ENCODE results near the gene SSX2IP.
"Not testable (repeated sequence)": the region's sequence is repeated elsewhere in the genome, so short reads cannot be mapped to it uniquely, and the experiment has no call there.

SSX2IP gene

DNA sequence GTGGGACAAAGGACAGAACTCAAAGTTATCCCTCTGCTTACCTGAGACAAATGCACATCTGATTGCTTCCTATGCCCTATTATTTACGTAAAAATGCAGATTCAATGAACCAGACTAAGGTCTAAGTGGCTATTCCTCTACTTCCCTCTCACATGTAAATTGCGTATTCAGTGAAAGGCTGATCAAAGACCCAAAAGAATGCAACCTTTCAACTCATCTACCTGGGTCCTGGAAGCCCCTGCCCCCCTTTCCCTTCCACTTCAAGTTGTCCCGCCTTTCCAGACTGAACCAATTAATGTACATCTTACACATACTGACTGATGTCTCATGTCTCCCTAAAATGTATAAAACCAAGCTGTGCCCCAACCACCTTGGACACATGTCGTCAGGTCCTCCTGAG lies 14.6 kb downstream of the SSX2IP start:
- no peak for DNase-seq (ENCODE audit: low read depth in 2 of 2)

DNA sequence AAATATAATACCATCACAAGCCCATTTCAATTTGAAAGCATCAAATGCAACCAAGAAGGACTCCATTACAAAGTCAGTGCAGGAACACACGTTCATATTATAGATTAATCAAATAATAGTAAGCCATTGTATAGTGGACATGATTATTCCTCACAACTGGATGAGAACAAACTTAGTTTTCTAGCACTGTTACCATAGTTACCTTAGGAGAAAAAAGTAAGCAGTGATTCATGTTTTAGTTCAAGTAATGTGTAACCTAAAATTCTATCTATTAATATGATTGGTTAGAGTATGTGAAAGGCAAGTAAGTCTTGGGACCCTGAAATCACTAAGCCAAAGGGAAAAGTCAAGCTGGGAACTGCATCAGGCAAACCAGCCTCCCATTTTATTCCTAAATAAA lies 15.2 kb downstream of the SSX2IP start:
- DNase-seq (ENCODE audit: low read depth in 2 of 2), result no peak

DNA sequence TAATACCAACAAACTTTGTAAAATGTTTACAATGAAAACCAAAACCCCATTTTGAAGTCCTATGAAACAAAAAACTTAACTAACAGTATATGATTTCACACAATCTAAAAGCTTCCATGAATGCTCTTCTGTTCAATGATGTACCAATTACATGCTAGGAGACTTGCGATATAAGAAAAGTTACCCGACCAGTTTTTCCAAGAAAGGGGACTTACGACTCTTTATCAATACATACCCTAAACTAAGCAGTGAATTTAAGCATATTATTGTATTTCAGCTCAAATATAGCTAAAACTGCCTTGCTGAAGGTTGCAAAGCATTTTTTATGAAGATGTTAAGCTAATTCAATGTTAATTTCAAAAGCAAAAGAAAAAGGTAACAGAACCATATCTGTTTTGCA lies 15.6 kb downstream of the SSX2IP start:
- DNase-seq (ENCODE audit: low read depth in 2 of 2), result no peak

DNA sequence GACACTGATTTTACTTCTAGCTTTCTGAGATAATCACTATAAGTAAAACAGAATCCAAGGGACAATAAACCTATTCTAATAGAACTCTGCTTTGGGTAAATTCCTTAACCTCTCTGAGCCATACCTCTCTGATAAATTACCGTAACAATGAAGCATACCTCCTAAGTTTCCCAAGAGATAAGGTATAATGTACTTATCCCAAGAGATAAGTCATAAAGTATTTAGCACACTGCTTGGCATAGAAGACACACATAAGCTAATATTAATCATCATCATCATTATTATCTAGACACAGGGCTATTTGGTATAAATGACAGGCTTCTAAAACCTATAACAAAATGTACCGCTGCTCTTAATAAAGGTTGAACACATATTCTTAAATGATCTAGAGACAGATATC lies 16.2 kb downstream of the SSX2IP start:
- no peak for DNase-seq (ENCODE audit: low read depth in 2 of 2)

DNA sequence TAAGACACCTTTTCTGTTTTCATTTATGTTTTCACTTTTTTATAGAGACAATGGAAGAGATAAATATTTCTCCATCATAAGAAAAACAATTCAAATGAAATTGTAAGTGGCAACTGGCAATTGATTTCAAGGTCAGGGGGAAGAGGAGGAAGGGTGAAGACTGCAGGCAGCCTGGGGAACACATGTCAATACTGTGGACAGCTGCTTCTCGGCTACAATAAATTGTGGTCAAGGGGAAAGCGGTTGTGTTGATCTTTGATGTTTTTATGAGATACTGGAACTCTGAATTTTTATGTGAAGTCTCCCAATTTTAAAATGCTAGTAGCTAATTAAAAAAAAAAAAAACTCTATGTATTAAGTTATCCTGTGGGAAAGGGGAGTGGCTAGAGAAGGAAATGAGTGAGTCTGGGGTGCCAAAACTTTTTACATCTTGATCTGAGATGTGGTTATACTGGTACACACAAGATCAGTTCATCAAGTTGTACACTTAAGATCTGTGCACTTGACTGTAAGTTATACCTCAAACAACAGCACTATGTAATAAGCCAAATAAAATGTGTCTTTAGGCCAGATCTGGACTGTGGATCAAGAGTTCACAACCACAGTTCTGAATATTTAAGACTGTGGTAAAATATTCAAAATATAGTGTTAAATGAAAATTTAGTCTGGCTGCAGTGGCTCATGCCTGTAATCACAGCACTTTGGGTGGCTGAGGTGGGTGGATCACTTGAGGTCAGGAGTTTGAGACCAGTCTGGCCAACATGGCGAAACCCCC lies 18.0 kb downstream of the SSX2IP start:
- DNase-seq (ENCODE audit: low read depth in 2 of 2), result no peak

DNA sequence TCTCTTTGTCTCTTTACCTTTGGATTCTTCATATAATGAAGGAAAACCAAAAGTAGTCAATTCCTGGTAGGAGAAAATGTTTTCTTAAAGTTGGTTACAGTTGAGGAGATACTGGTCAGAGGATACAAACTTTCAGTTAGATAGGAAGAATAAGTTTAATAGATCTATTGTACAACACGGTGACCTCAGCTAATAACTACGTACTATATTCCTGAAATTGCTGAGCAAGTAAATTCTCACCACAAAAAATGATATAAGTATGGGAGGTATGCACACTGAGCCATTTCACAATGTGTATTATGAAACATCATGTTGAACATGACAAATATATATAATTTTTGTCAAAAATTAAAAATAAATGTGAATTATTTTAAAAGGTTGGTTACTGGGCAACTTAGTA lies 20.4 kb downstream of the SSX2IP start:
- DNase-seq (ENCODE audit: low read depth in 2 of 2), result no peak

DNA sequence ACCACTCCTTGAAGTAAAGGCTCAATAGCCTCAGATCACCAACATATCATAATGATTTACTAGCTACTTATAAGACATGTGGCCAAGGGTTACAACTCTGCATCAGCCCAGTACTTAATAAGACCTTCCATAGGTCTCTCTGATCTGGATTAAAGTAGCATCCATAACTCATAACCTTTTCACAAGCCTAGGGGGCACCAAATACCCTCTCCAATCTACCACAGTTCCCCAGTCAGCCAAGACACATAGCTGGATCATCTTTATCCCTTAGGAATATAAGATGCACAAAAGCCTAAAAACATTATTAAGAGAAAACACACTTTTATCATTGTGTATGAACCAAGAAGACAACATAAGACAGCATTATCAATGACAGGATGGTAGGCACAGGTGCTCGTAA lies 22.1 kb downstream of the SSX2IP start:
- DNase-seq (ENCODE audit: low read depth in 2 of 2), result no peak

DNA sequence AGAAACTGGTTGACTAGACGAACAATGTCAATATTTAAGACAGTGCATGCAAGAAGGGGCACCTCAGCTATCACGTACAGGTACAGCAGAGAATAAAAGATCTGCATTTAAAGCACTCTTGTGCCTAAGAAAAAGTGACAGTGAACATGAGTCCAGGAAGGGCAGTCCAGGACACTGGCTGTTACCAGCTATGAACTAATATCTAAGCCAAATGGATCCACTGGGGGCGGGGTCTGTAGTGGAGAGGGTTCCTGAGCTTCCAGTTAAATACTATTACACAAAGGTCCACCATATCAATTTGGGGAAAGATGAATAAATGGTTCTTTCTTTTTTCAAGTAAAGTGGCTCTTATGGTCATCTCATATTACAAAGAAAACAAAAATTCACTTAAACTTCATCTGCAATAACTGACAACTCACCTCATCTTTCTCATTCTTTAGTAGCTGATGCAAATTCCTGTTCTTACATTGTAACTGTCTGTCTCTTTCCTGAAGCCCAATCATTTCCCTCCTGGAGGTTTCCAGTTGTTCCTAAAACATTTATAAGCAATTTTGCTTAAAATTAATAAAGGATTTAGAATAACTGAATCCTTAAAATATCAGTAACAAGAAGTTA lies 24.5 kb downstream of the SSX2IP start:
- DNase-seq (ENCODE audit: low read depth in 2 of 2), result no peak

DNA sequence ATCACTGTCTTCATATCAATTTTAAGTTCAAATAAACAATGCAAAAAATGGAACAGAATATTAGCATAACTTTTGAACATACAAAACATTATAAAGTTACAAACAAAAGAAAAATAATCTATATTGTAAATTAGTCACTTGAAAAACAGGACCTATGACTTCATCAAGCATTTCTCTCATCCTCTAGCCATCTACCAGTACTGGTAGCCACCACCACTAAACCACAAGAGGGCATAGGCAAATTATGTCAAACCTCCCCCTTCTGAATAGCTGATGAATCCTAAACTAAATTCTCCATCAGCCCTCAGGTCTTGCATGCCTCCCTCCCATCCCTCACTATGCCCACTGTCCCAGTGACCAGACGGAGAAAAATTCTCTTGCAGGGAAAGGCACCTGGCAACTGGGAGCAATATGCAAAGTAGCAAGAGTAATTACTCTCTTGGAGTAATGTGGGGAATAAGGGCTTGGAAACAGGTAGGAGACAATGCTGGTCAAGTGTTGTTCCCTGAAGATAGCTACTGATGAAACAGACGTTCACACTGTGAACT lies 37.1 kb downstream of the SSX2IP start:
- DNase-seq (ENCODE audit: low read depth in 2 of 2), result no peak

DNA sequence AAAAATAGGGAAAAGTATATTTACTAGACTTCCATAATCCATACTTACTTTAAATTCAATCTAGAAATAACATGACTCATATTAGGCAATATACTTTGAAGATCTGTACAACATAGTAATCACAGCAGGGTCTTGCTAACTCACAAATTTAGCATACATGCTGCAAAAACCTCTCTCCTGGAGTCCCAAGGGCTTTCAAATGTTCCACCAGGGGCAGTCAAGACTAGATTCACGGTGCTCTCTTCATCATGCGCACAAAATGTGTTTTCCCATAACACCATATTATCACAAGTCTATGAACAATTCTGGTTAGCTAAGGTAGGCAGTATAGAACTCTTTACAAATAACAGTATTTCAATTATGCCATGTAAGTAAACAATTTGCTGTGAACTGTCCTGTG lies 45.8 kb downstream of the SSX2IP start:
- DNase-seq (ENCODE audit: low read depth in 2 of 2), result no peak

DNA sequence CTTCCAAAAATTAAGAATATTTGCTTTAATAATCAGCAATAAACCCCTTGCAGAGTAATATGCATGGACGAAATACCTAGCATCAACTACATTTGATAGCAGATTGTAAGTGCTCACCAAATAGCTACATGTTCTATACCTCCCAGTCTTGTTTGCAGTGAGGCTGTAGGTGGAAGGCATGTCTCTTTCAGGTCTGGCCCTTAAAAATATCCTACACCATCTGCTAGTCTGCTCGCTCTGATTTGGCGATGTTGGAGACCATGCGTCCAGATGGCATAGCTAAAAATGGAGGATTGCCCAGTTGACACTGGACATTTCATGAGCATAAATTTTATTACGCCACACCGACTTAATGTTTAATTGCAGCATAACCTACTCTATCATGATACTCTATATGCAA lies 47.1 kb downstream of the SSX2IP start:
- no peak for DNase-seq (ENCODE audit: low read depth in 2 of 2)

DNA sequence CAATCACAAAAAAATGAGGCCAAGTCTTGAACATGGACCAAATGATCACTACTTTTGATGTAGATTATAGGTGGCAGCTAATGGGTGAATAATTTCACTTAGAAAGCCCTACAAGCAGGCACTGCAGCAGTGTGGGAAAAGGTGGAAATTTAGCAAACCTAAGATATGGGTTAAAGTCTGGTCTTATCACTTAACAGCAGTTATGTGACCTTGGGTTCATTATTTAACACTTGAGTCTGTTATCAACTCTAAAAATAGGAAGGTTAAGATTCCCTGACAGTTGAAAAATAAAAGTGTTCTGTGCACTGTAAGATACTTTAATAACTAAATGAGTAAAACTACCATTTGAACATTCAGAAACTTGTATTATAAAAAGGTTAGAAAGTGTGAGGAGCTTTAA lies 47.5 kb downstream of the SSX2IP start:
- no peak for DNase-seq (ENCODE audit: low read depth in 2 of 2)

DNA sequence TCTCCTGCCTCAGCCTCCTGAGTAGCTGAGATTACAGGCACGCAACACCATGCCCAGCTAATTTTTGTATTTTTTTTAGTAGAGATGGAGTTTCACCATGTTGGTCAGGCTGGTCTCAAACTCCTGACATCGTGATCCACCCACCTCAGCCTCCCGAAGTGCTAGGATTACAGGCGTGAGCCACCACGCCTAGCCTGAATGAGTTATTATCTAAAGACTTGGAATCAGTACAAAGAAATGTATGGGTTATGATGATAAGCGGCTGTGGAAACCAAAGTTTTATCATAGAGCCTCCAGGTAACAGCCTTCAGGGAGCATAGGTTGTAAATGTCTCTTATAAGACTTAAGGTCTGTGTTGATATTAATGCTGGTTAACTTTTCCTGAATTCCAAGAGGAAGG lies 50.5 kb downstream of the SSX2IP start:
- DNase-seq (ENCODE audit: low read depth in 2 of 2), result not testable (repeated sequence)

DNA sequence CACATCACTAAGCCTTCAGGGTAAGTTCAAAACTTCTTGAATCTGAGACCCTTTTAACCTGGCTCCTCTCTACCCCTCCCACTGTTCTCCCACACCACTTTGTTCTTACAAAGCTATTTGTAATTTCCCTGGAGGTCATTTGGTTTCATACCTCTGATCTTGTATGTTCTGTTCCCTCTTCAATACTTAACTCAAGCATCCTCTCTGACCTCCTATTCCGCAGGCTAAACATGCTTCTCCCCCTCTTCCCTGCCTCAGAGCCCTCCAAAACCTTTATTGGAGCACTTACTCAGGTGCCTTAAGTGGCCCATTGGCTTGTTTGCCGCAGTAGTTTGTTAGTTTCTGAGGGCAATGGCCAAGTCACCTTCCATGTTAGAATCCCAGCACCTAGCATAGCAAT lies 54.8 kb downstream of the SSX2IP start:
- DNase-seq (ENCODE audit: low read depth in 2 of 2), result no peak

DNA sequence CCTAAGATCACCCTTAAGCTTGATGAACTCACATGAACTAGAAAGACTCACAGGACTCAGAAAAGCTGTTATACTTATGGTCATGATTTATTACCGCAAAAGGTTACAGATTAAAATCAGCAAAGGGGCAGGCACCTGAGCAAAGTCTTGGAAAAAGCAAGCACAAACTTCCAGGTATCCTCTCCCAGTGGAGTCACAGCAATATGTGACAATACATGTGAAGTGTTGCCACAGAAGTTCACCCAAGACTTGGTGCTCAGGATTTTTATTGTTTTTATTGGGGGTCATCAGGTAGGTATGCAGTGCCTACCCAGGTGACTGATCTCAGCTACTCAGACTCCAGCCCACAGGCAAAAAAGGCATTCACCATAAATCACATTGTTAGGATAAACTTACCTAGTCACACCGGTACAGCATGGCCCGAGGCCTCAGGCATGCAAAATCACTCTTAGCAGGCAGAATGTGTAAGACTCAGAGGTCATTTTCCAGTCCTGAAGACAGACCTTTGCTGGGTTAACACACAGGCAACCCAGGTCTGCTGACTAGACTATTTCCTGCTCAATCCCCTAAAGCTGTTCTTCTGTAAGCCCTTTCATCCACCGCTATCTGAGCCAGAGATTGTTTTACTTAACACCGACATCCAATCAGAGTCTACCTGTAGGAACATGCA lies 55.6 kb downstream of the SSX2IP start:
- DNase-seq (ENCODE audit: low read depth in 2 of 2), result no peak

DNA sequence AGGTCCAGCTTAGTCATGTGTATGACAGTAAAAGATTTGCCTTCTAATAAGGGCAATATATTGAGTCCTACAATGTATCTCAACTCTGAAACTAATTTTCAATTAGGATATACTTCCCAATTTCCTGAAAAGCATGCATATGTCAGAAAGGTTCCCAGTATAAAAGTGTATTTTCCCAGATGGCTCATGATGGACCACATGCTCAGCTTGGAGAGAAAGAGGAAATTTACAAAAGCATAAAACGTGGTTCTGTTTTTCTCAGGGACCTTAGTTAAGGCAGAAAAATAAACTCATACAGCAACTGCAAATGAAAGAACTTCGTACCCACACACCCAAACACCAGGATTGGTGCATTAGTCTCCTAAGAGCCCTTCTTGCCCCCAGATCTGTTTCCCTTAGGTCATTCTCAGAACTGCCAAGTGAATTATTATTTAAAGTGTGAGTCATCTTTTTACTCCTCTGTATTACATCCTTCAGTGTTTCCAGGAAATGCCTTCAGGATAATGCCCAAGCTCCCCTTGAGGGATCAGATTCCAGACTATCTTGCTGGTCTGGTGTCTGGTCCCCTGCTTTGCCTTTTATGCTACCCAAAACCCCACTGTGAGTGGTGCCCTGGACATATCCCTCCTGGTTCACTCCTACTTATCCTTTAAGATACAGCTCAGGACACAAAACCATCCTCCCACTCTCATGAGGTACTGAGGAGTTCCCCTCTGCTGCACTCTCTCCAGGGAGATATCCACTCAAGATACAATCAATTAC lies 57.4 kb downstream of the SSX2IP start:
- no peak for DNase-seq (ENCODE audit: low read depth in 2 of 2)

DNA sequence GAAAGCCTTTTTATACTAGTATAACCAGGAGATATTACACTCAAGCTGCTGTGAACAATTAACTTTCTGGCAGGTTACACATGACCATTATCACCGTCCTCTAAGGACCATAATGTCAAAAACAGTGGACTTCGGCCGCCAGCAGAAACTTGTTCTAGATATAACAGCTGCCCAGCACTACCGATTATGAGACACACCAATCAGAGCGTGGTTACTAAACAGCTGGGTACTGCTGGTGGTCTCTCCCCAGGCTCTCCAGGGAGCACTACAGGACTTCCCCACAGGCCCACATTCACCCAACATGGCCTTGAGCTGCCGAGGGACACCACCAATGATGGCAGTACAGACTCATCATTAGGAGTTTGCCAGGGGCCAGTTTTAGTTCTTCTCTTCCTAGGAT lies 58.1 kb downstream of the SSX2IP start:
- DNase-seq (ENCODE audit: low read depth in 2 of 2), result no peak

DNA sequence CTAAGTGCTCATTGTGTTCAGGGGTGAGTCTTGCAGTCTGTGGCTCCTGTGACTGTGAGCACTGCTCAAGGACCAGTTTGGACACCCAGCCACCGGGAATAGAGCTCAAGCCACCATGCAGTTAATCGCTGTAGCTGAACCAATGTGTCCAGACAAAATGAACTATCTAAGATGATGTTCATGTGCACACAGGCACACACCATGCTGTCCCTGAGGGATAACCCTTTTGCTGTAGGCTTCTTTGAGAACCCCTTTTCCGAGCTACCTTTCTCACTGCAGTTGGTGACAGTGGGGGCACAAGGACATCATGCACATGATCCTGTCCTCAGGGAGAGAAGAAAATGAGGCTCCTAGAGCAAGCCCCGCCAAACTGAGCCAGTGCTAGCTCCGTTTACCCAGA lies 65.4 kb downstream of the SSX2IP start:
- no peak for DNase-seq (ENCODE audit: low read depth in 2 of 2)

DNA sequence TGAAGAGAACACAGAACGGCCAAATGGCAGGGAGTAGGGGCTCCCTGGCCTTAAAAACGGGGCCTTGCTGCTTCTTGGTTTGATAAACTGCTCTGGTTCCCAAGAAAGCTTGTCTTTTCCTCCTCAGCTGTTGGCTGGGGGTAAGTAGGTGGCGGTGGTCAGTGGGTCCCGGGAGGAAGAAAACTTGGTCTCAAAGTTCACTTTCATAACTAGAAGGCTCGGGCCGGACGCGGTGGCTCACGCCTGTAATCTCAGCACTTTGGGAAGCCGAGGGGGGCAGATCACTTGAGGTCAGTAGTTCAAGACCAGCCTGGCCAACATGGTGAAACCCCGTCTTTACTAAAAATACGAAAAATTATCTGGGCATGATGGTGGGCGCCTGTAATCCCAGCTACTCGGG lies 68.7 kb downstream of the SSX2IP start:
- no peak for DNase-seq (ENCODE audit: low read depth in 2 of 2)

DNA sequence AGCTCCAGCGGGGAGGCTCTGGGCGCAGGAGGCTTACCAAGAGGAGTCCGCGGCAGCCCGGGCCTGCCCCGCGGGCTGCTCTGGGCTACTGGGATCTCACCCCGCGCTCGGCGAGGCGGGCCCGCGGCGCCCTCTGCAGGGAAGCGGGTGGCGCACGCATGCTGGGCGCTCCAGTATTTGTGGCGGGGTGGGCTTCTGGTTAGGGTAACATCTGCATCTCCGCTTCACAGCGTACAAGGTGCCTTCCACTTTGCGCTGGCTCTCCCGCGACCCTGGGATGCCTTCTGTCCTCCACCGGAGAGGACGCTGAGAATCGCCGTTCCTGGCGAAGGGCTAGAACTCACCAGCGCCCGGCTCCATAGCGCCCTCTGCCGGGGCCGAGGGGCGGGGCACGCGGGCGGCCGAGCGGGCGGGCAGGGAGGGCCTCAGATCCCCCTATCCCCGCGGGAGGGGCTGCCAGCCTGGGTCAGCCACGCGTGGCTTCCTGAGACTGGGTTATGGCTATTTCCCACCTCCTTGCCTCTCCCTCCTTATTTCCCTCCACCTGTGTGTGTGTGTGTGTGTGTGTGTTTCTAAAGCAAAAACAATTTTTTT lies 69.4 kb downstream of the SSX2IP start:
- DNase-seq (ENCODE audit: low read depth in 2 of 2), result peak; percentile 56 to 57

DNA sequence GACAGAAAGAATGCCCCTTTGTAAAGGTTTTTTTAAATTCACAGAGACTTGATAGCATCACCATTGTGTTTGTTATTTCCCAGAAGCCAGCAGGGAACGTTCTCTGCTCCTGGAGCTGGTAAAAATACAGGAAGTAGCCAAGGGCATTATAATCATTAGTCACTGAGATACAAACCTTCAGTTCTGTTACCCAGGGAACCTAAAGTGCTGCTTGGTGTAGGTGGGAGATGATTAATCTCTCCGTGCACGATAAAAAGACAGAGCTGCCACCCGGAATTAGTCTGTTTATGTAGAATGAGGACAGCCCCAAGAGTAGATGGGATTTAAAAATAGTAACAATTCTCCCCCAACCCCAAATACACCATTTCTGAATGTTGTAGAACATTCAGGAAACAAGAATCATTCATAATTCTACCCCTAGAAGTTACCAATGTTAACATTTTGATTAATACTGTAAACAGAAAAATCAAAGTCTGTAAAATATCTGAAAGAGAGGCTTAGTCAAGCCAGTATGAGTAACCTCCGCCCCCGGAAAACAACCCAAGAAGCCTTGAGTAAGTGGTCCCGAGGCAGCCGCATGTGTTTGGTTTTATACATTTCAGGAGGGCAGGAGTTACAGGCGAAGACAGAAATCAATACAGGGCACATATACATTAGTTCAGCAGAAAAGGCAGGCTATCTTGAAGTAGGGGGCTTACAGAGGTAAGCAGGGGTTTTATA lies 70.7 kb downstream of the SSX2IP start:
- no peak for DNase-seq (ENCODE audit: low read depth in 2 of 2)

Data from stimulated activated CD8-positive, alpha-beta memory T cell treated with anti-CD3 and anti-CD28 coated beads, Interleukin-7, amount 100 ng/mL, for 1 hour (primary cell).